Stomach (tissue), 9 donors: ENCODE results near the gene DNASE1L3. TPM values are rescaled to one million over a fixed set of nuclear protein-coding genes. Genes with fewer than 3 reads are reported as not detected.
A peak's percentile ranks its signal among the peaks of the same experiment; 100 is the strongest.

Source experiments
- DNase-seq, 2 donors: peaks; one replicate each; pipeline versions ENCODE4 v3.0.0 to v3.0.0-alpha.2; 2013 to 2019
- H3K27ac ChIP-seq, 5 donors: fragments of 200-600 bp in 4 of 5; sonication (generic) in 4 of 5; one replicate each; pipeline ENCODE4 v1.5.1; 2013 to 2019; ENCODE audit warnings: mild to moderate bottlenecking in 1 of 5, moderate library complexity in 1 of 5
- H3K27me3 ChIP-seq, 3 donors: fragments of 200-600 bp; sonication (generic); one replicate each; pipeline ENCODE4 v1.5.1; 2017 to 2019; ENCODE audit warnings: mixed run types in 1 of 3
- H3K36me3 ChIP-seq, 4 donors: fragments of 200-600 bp; sonication (generic); 1 replicate in 3 of 4; 2 replicates in 1 of 4; pipeline ENCODE4 v1.5.1; 2016 to 2019
- H3K4me1 ChIP-seq, 4 donors: fragments of 200-600 bp; sonication (generic); one replicate each; pipeline ENCODE4 v1.5.1; 2016 to 2019
- H3K4me3 ChIP-seq, 4 donors: fragments of 200-600 bp; sonication (generic) in 3 of 4; one replicate each; pipeline ENCODE4 v1.5.1; 2016 to 2019; ENCODE audit warnings: mild to moderate bottlenecking in 1 of 4
- H3K9me3 ChIP-seq, 4 donors: fragments of 200-600 bp; sonication (generic); one replicate each; pipeline ENCODE4 v1.5.1; 2016 to 2019
- EP300 ChIP-seq: sonication (generic); formaldehyde crosslinking; IDR thresholded peaks from one replicate; pipeline ENCODE4 v1.6.1; 2017; ENCODE audit warnings: antibody characterized with exemption
- POLR2A ChIP-seq, 4 donors: fragments of 450-650 bp; IDR thresholded peaks; one replicate each; pipeline ENCODE4 v1.6.1; 2016; ENCODE audit warnings: antibody characterized with exemption in 4 of 4, control low read depth in 2 of 4, mild to moderate bottlenecking in 1 of 4, moderate library complexity in 1 of 4
- POLR2AphosphoS5 ChIP-seq, 3 donors: sonication (generic); formaldehyde crosslinking; IDR thresholded peaks; one replicate each; pipeline ENCODE4 v1.6.1; 2016; ENCODE audit warnings: antibody characterized with exemption in 3 of 3
- WGBS, 5 donors: extraction: QIAGEN DNeasy Blood & Tissue Kit in 3 of 5; methylation state at CpG; one replicate each; pipeline versions ENCODE4 v1.1.5 to v1.1.7; 2013 to 2018; 5-methylcytosine and 5-hydroxymethylcytosine counted together
- intact Hi-C: fragments of 100-400 bp; cut with DNase I; formaldehyde crosslinking; loops from one replicate; pipeline ENCODE4 v1.15.1; 2023; ENCODE audit warnings: low total_unique reads
- polyA plus RNA-seq, 3 donors: library from polyadenylated mRNA; stranded (reverse); fragments of 200-250 nt; gene quantifications; one replicate each; pipeline ENCODE4 v1.2.3, GENCODE V29; 2013
- total RNA-seq, 5 donors: library from RNA; depleted of rRNA; stranded (reverse); fragments of >200 nt; gene quantifications; one replicate each; pipeline versions ENCODE4 v1.1.0 to v1.2.3, GENCODE V29; 2014 to 2016
- TF ChIP-seq, protein P1 (sequence below), 7 experiments: fragments of 450-650 bp in 4 of 7; fragments of 200-600 bp in 3 of 7; sonication (generic) in 3 of 7; IDR thresholded peaks; one replicate each; pipeline ENCODE4 v1.5.1; 2016 to 2019; ENCODE audit warnings: antibody characterized with exemption in 7 of 7, control low read depth in 2 of 7, mild to moderate bottlenecking in 1 of 7
- donor health status: healthy with polysubstance abuse.
- donor health status: Bipolar disorder and iron deficiency.
- donor health status: healthy.

Gene DNASE1L3
- total and polyA plus RNA-seq, 8 donors = 0.43 to 10.4 (median 3.1) TPM; not detected in 2

DNA sequence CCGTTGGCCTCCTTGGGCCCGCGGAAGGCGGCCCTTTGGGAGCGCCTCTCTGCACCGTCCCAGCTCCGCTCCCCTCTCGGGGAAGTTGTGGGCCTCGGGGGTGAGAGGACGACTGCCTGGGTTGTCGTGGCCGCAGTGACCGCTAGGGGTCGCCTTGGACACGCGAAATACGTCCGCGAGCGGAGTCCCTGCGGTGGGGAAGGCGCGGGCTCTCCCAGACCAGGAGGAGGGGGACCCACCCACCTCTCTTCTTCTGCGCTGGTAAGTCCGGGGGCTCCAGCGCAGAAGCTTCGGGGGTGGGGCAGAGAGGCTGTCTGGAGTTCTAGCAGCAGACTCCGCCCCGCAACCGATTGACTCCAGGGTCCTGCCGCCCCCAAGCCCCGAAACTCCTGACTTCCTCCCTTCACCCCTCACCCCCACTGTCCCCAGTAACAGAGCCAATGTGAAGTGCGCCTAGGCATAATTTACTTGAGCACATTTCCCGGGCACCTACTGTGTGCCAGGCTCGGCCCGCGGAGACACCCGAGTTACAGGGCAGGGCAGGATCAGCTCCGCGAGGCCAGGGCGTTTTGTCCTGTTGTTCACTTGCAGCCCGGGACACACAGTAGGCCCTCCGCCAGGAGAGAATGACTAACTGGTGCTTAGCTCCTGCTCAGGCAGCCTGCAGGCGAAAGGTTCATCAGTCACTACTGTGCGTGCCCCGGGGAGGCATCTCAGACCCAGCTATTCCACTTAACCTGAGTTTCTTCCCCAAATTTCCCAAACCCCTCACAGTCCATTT lies 32.8 kb downstream of the DNASE1L3 start:
- intact Hi-C loops = loop anchor here (10.0 kb wide), 1 partner anchor 173 kb away; the partner anchor contains the start of gene FLNB
- TF ChIP-seq, protein P1, sequence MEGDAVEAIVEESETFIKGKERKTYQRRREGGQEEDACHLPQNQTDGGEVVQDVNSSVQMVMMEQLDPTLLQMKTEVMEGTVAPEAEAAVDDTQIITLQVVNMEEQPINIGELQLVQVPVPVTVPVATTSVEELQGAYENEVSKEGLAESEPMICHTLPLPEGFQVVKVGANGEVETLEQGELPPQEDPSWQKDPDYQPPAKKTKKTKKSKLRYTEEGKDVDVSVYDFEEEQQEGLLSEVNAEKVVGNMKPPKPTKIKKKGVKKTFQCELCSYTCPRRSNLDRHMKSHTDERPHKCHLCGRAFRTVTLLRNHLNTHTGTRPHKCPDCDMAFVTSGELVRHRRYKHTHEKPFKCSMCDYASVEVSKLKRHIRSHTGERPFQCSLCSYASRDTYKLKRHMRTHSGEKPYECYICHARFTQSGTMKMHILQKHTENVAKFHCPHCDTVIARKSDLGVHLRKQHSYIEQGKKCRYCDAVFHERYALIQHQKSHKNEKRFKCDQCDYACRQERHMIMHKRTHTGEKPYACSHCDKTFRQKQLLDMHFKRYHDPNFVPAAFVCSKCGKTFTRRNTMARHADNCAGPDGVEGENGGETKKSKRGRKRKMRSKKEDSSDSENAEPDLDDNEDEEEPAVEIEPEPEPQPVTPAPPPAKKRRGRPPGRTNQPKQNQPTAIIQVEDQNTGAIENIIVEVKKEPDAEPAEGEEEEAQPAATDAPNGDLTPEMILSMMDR (IDR thresholded peaks at IDR 0.05) = peak in 5 of 7 experiments; percentile 88 to 96 (median 91)
- TF ChIP-seq EP300 (no peak), POLR2AphosphoS5 (IDR thresholded peaks at IDR 0.05) (peak in 1 of 3 donors; percentile 71)
- Histone ChIP-seq H3K27me3 (no peaks in the 10 kb centered on the region), H3K9me3 (no peaks in the 10 kb centered on the region), H3K27ac (peak overlapping the region; percentile 20 to 88 (median 78)), H3K4me3 (peak overlapping the region; percentile 40 to 51 (median 44)), H3K4me1 (peaks cover 52 to 74% (median 58%) of the 10 kb centered on the region in 4 donors), H3K36me3 (no peaks in the 10 kb centered on the region)
- peak; percentile 93 to 96 for DNase-seq
- WGBS, 5 donors = 10 to 12% (median 11%) methylated on average over 30 to 46 of the region's 46 CpGs

DNA sequence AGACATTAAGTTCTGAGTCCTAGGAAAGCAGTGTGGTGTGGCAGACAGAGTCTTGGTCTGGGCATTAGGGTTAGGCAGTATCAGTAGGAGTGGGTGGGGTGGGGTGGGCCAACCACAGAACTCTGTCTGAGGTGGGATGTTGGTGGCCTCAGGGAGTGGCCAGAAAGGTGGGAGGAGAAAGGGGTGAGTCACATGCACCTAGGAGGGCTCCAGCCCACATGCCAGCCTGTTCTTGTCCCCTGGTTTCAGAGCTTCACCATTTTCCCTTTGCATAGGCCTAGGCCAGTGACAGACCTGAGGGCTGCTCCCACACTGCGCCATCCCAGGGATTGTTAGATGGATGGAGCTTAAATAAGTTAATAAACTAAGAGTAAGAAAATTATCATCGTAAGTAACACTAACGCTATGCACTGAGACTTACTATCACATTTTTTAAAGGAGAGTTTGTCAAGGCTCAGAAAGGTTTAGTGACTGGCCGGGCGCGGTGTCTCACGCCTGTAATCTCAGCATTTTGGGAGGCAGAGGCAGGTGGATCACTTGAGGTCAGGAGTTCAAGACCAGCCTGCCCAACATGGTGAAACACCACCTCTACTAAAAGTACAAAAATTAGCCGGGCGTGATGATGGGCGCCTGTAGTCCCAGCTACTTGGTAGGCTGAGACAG lies 33.8 kb downstream of the DNASE1L3 start:
- peaks cover 0 to 6% (median 2%) of the 10 kb centered on the region in 4 donors for H3K36me3 ChIP-seq
- no peaks in the 10 kb centered on the region for H3K27me3 ChIP-seq
- H3K9me3 ChIP-seq = no peaks in the 10 kb centered on the region
- H3K4me1 ChIP-seq = peaks cover 52 to 75% (median 61%) of the 10 kb centered on the region in 4 donors
- TF ChIP-seq, protein P1 (IDR thresholded peaks at IDR 0.05) = no peak
- TF ChIP-seq POLR2AphosphoS5 (IDR thresholded peaks at IDR 0.05) (no peak), POLR2A (IDR thresholded peaks at IDR 0.05) (no peak), EP300 (no peak)
- WGBS, 5 donors = 81 to 90% (median 88%) methylated on average over 10 of the region's 10 CpGs
- H3K4me3 ChIP-seq = peak overlapping the region in 1 of 4 donors; percentile 51
- intact Hi-C loops = loop anchor here (10.0 kb wide), 1 partner anchor 172 kb away; the partner anchor contains the start of gene FLNB
- peak in 1 of 2 donors; percentile 60 for DNase-seq
- H3K27ac ChIP-seq = peak overlapping the region; percentile 76 to 88 (median 78)

DNA sequence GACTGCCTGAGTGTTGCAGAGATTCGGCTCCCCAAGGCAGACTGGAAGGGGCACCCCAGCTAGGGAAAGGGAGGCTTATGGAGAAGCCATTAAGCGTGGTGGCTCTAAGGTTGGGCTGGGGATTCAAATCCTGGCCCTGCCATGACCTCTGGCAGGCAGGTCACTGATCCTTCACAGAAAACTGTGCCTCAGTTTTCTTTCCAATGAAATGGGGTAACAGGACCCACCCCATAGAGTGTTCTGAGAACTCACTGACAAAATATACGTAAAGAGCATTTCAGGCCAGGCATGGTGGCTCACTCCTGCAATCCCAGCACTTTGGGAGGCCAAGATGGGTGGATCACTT lies 34.6 kb downstream of the DNASE1L3 start:
- DNase-seq = no peak
- Histone ChIP-seq H3K9me3 (no peaks in the 10 kb centered on the region), H3K36me3 (peaks cover 3 to 14% (median 10%) of the 10 kb centered on the region in 4 donors), H3K4me3 (no peak overlapping the region), H3K4me1 (peaks cover 52 to 67% (median 61%) of the 10 kb centered on the region in 4 donors), H3K27ac (peak overlapping the region; percentile 76 to 88 (median 78)), H3K27me3 (no peaks in the 10 kb centered on the region)
- intact Hi-C loops = loop anchor here (10.0 kb wide), 1 partner anchor 171 kb away; the partner anchor contains the start of gene FLNB
- no peak for TF ChIP-seq EP300
- no peak for TF ChIP-seq POLR2AphosphoS5 (IDR thresholded peaks at IDR 0.05)
- TF ChIP-seq POLR2A (IDR thresholded peaks at IDR 0.05) = no peak
- TF ChIP-seq, protein P1 (IDR thresholded peaks at IDR 0.05) = no peak
- WGBS, 5 donors = 49 to 66% (median 61%) methylated on average over 3 of the region's 3 CpGs

DNA sequence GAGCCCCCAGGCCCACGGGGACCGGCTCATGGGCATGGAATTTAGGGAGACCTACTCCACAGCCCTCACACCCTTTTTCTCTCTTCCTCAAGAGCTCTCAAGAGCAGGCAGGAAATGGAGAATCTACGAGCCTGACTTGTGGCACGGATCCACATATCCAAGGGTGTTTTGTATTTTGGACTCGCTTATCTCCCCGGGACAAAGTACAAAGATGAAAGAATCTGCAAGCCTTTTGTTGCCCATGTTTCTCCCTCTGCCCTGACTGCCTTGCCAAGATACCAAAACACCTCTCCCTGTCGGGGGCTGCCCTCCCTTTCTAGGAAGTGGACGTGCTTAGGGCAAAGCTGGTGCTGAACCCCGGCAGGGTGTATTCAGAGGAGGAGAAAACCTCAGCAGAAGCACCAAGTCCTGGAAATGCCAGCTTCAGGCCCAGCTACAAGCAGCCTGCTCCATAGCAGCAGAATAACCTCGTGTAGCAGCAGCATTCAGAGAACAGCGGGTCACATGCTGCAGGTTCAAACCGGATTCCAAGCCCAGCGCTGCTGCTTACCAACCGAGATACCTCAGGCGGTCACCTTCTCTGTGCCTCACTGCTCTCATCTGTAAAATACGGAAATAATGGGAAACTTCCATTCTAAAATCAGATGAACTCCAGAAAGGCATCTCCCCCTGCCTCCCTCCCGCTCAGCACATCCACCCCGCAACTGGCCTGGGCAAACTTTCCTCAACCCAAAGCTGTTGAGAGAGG lies 35.2 kb downstream of the DNASE1L3 start:
- H3K4me3 ChIP-seq = no peak overlapping the region
- H3K27ac ChIP-seq = peak overlapping the region; percentile 76 to 88 (median 78)
- TF ChIP-seq POLR2A (IDR thresholded peaks at IDR 0.05) (no peak), POLR2AphosphoS5 (IDR thresholded peaks at IDR 0.05) (peak in 2 of 3 donors; percentile 76 to 84)
- peak; percentile 87 to 90 for DNase-seq
- 15 to 24% (median 16%) methylated on average over 15 to 18 of the region's 18 CpGs for WGBS, 5 donors
- no peaks in the 10 kb centered on the region for H3K9me3 ChIP-seq
- peaks cover 6 to 20% (median 16%) of the 10 kb centered on the region in 4 donors for H3K36me3 ChIP-seq
- H3K4me1 ChIP-seq = peaks cover 52 to 65% (median 61%) of the 10 kb centered on the region in 4 donors
- intact Hi-C loops = loop anchor here (10.0 kb wide), 1 partner anchor 171 kb away; the partner anchor contains the start of gene FLNB
- H3K27me3 ChIP-seq = no peaks in the 10 kb centered on the region
